HG03025 (cell line): ENCODE measurements around the gene FHOD3.
A peak's percentile ranks its signal among the peaks of the same experiment; 100 is the strongest.
"Not testable (repeated sequence)": the region's sequence is repeated elsewhere in the genome, so short reads cannot be mapped to it uniquely, and the experiment has no call there.

ENCODE experiments used
- ATAC-seq: cut with Tn5 transposase; IDR thresholded peaks from one replicate; pipeline ENCODE4 v1.9.1; 2021; ENCODE audit warnings: mild to moderate bottlenecking, moderate library complexity; ENCODE audit not compliant: unreplicated experiment, low FRiP score

The FHOD3 gene

GRCh38 chr18:36798738-36799473 lies 501.4 kb downstream of the FHOD3 start:
- no peak for ATAC-seq

- no peak for ATAC-seq
Measured at GRCh38 chr18:36805105-36805504, 507.6 kb downstream of the FHOD3 start.

GRCh38 chr18:36808681-36809080 lies 511.2 kb downstream of the FHOD3 start:
- no peak for ATAC-seq

- ATAC-seq, result peak; percentile 97
Measured at GRCh38 chr18:36809590-36810381, 512.3 kb downstream of the FHOD3 start.

- no peak for ATAC-seq
Measured at GRCh38 chr18:36811430-36811829, 513.9 kb downstream of the FHOD3 start.

GRCh38 chr18:36811955-36812354 lies 514.4 kb downstream of the FHOD3 start:
- ATAC-seq, result no peak

- no peak for ATAC-seq
Measured at GRCh38 chr18:36812678-36813077, 515.2 kb downstream of the FHOD3 start.

GRCh38 chr18:36813101-36813775 lies 515.7 kb downstream of the FHOD3 start:
- ATAC-seq, result no peak

GRCh38 chr18:36813824-36814223 lies 516.3 kb downstream of the FHOD3 start:
- ATAC-seq, result no peak

- no peak for ATAC-seq
Measured at GRCh38 chr18:36814994-36815393, 517.5 kb downstream of the FHOD3 start.

- ATAC-seq, result not testable (repeated sequence)
Measured at GRCh38 chr18:36816096-36816495, 518.6 kb downstream of the FHOD3 start.

- ATAC-seq, result no peak
Measured at GRCh38 chr18:36817039-36817438, 519.5 kb downstream of the FHOD3 start.

GRCh38 chr18:36818652-36819051 lies 521.1 kb downstream of the FHOD3 start:
- ATAC-seq, result no peak

- ATAC-seq, result no peak
Measured at GRCh38 chr18:36819621-36820020, 522.1 kb downstream of the FHOD3 start.

GRCh38 chr18:36821681-36822080 lies 524.2 kb downstream of the FHOD3 start:
- no peak for ATAC-seq

- no peak for ATAC-seq
Measured at GRCh38 chr18:36825526-36825925, 528.0 kb downstream of the FHOD3 start.

- ATAC-seq, result no peak
Measured at GRCh38 chr18:36826556-36826955, 529.0 kb downstream of the FHOD3 start.

- ATAC-seq, result peak; percentile 3
Measured at GRCh38 chr18:36828157-36828629, 530.7 kb downstream of the FHOD3 start.

GRCh38 chr18:36828630-36829361 lies 531.3 kb downstream of the FHOD3 start, which contains the start of the genes KIAA1328 and TPGS2:
TSS of gene KIAA1328 (plus strand) at chr18:36829127. CDS start at chr18:36829139, 12 bp downstream.
TSS of gene TPGS2 (minus strand) at chr18:36829002. CDS start at chr18:36828767, 235 bp downstream.
- peak; percentile 94 for ATAC-seq
